ENCODE measurements around the gene AFF2.

DNA sequence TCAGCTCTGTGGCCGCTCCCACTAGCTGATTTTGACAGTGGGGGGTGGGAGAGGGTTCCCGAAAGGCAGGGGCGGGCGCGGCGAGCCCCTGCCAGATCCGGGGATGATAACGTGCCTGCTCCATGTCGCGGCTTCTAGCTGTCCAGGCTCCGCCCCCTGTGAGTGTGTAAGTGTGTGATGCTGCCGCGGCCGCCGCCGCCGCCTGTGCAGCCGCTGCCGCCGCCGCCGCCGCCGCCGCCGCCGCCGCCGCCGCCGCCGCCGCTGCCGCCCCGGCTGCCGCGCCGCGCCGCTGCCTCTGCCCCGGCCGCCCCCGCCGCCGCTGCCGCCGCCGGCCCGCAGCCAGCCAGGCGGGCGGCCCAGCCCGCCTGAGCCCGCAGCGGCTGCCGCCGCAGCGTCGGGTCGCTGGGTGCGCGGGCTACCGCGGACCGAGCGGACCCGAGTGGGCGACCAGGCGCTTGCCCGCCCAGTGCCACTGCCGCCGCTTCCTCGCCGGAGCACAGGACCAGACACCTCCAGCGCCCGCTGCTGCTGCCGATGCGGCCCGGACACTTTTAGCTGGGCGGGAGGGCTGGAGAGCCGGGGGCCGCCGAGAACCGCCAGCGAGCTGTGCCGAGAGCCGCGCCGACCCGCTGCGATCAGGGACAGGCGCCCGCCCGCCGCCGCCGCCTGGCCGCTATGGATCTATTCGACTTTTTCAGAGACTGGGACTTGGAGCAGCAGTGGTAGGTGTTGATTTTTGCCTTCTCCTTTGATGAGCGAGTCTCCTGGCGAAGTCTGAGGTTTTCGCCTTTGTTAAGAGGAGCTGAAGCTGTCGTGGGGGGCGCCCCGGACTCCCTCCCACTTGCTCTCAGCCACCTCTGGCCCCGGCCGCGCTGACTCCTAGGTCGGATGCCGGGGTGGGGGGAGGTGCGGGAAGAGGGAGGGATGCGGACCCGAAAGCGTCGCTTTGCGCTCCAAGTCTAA lies at the start of gene AFF2:
- no peak for TF ChIP-seq EP300 (IDR thresholded peaks at IDR 0.05)
- no peak for TF ChIP-seq CTCF (IDR thresholded peaks at IDR 0.05)
- no peak for TF ChIP-seq POLR2A (IDR thresholded peaks at IDR 0.05)

All from upper lobe of left lung (tissue), 4 donors.